HG03442 (cell line): ENCODE data around the gene RPGRIP1L.
A peak's percentile ranks its signal among the peaks of the same experiment; 100 is the strongest.

Experiments
- ATAC-seq: cut with Tn5 transposase; IDR thresholded peaks from one replicate; pipeline ENCODE4 v1.9.1; 2021; ENCODE audit warnings: mild to moderate bottlenecking, moderate library complexity; ENCODE audit not compliant: unreplicated experiment

The RPGRIP1L gene

GRCh38 chr16:53664724-53665345 is 38.8 kb downstream of the RPGRIP1L start:
- ATAC-seq: peak; percentile 94

GRCh38 chr16:53662072-53662471 is 41.6 kb downstream of the RPGRIP1L start:
- ATAC-seq: no peak

GRCh38 chr16:53654946-53655345 is 48.7 kb downstream of the RPGRIP1L start:
- no peak for ATAC-seq

GRCh38 chr16:53651357-53651756 is 52.3 kb downstream of the RPGRIP1L start:
- ATAC-seq: no peak

GRCh38 chr16:53646506-53646905 is 57.2 kb downstream of the RPGRIP1L start:
- no peak for ATAC-seq

GRCh38 chr16:53643474-53643873 is 60.2 kb downstream of the RPGRIP1L start:
- no peak for ATAC-seq

GRCh38 chr16:53642094-53642493 is 61.6 kb downstream of the RPGRIP1L start:
- no peak for ATAC-seq

- no peak for ATAC-seq
These were observed 66.7 kb downstream of the RPGRIP1L start for GRCh38 chr16:53636978-53637377.

GRCh38 chr16:53632526-53632925 is 71.1 kb downstream of the RPGRIP1L start:
- no peak for ATAC-seq

GRCh38 chr16:53631236-53632025 is 72.2 kb downstream of the RPGRIP1L start:
- ATAC-seq: no peak

GRCh38 chr16:53629607-53630312 is 73.9 kb downstream of the RPGRIP1L start:
- ATAC-seq: no peak

GRCh38 chr16:53629151-53629550 is 74.5 kb downstream of the RPGRIP1L start:
- ATAC-seq: no peak

- ATAC-seq: no peak
These were observed 76.8 kb downstream of the RPGRIP1L start for GRCh38 chr16:53626811-53627210.

GRCh38 chr16:53626161-53626560 is 77.5 kb downstream of the RPGRIP1L start:
- no peak for ATAC-seq

GRCh38 chr16:53625221-53625620 is 78.4 kb downstream of the RPGRIP1L start:
- no peak for ATAC-seq

- no peak for ATAC-seq
These were observed 81.3 kb downstream of the RPGRIP1L start for GRCh38 chr16:53622315-53622714.

GRCh38 chr16:53620476-53620875 is 83.2 kb downstream of the RPGRIP1L start:
- ATAC-seq: no peak

- ATAC-seq: no peak
These were observed 84.4 kb downstream of the RPGRIP1L start for GRCh38 chr16:53619235-53619634.

- no peak for ATAC-seq
These were observed 89.3 kb downstream of the RPGRIP1L start for GRCh38 chr16:53614346-53614745.

- ATAC-seq: no peak
These were observed 91.7 kb downstream of the RPGRIP1L start for GRCh38 chr16:53612003-53612402.

GRCh38 chr16:53611179-53611696 is 92.4 kb downstream of the RPGRIP1L start:
- no peak for ATAC-seq

- ATAC-seq: no peak
These were observed 94.1 kb downstream of the RPGRIP1L start for GRCh38 chr16:53609536-53609935.
